HuH-7 (cell line): ENCODE data around the gene ATP1A4.

Experiments
- DNase-seq: peaks from one replicate; pipeline ENCODE4 v3.0.0; 2011; ENCODE audit warnings: low spot score

Gene ATP1A4

GRCh38 chr1:160171980-160172379 lies 20.6 kb downstream of the ATP1A4 start:
- DNase-seq = no peak

- DNase-seq = no peak
Measured at GRCh38 chr1:160177231-160177630, 25.8 kb downstream of the ATP1A4 start.

GRCh38 chr1:160177667-160178066 lies 26.3 kb downstream of the ATP1A4 start:
- DNase-seq = no peak

GRCh38 chr1:160178731-160179130 lies 27.3 kb downstream of the ATP1A4 start:
- no peak for DNase-seq

GRCh38 chr1:160179336-160179735 lies 27.9 kb downstream of the ATP1A4 start:
- DNase-seq = no peak

- no peak for DNase-seq
Measured at GRCh38 chr1:160186246-160186645, 34.8 kb downstream of the ATP1A4 start.

- DNase-seq = no peak
Measured at GRCh38 chr1:160186729-160187128, 35.3 kb downstream of the ATP1A4 start.

- DNase-seq = no peak
Measured at GRCh38 chr1:160187407-160187806, 36.0 kb downstream of the ATP1A4 start.

- no peak for DNase-seq
Measured at GRCh38 chr1:160188341-160188740, 36.9 kb downstream of the ATP1A4 start.

- DNase-seq = no peak
Measured at GRCh38 chr1:160189649-160190625, 38.5 kb downstream of the ATP1A4 start, which contains the start of gene CASQ1. CASQ1 (plus strand) TSS chr1:160190575; CDS start chr1:160190752, 177 bp downstream.

- no peak for DNase-seq
Measured at GRCh38 chr1:160191756-160192155, 40.4 kb downstream of the ATP1A4 start.

- DNase-seq = no peak
Measured at GRCh38 chr1:160192234-160192633, 40.8 kb downstream of the ATP1A4 start.

GRCh38 chr1:160193091-160193819 lies 41.9 kb downstream of the ATP1A4 start:
- DNase-seq = peak; percentile 61

GRCh38 chr1:160193832-160194736 lies 42.7 kb downstream of the ATP1A4 start:
- no peak for DNase-seq

- no peak for DNase-seq
Measured at GRCh38 chr1:160194737-160195059, 43.3 kb downstream of the ATP1A4 start.

GRCh38 chr1:160196143-160196542 lies 44.7 kb downstream of the ATP1A4 start:
- no peak for DNase-seq

GRCh38 chr1:160197231-160197630 lies 45.8 kb downstream of the ATP1A4 start:
- DNase-seq = no peak

- no peak for DNase-seq
Measured at GRCh38 chr1:160200786-160201185, 49.4 kb downstream of the ATP1A4 start.

- no peak for DNase-seq
Measured at GRCh38 chr1:160204526-160205241, 53.3 kb downstream of the ATP1A4 start.

GRCh38 chr1:160205242-160206035 lies 54.0 kb downstream of the ATP1A4 start, which contains the start of gene PEA15:
PEA15 (plus strand) TSS chr1:160205384; CDS start chr1:160211545, 6,161 bp downstream.
- peak; percentile 82 for DNase-seq
